ENCODE data around the gene METAP1. TPM values are rescaled to one million over a fixed set of nuclear protein-coding genes. Genes with fewer than 3 reads are reported as not detected.

The METAP1 gene
- total RNA-seq, 3 donors from 2014 or later = 53.7 to 70.1 (median 55.0) TPM

DNA sequence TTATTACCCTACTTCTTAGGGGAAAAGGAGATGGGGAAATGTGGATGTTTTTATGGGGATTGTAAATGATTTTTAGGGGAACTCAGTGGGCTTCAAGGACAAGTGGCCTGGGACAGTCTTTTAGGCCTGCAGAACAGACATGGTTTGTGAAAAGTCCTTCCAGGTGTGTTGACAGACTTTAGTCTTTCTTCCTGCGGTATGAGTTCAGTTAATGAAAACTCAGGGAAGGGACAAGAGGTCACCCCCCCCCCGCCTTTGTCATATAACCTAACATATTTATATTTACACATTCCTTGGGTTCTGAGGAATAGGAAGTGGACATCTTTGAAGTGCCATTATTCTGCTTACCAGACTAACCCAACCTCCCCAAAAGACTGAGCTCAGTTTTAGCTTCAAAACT lies 31.8 kb downstream of the METAP1 start:
- Histone ChIP-seq H3K9me3 (no peaks in the 10 kb centered on the region), H3K4me3 (no peak overlapping the region), H3K4me1 (ENCODE audit: low read depth) (peaks cover 40% of the 10 kb centered on the region), H3K36me3 (ENCODE audit: low read depth) (no peaks in the 10 kb centered on the region)
- TF ChIP-seq, protein P1, sequence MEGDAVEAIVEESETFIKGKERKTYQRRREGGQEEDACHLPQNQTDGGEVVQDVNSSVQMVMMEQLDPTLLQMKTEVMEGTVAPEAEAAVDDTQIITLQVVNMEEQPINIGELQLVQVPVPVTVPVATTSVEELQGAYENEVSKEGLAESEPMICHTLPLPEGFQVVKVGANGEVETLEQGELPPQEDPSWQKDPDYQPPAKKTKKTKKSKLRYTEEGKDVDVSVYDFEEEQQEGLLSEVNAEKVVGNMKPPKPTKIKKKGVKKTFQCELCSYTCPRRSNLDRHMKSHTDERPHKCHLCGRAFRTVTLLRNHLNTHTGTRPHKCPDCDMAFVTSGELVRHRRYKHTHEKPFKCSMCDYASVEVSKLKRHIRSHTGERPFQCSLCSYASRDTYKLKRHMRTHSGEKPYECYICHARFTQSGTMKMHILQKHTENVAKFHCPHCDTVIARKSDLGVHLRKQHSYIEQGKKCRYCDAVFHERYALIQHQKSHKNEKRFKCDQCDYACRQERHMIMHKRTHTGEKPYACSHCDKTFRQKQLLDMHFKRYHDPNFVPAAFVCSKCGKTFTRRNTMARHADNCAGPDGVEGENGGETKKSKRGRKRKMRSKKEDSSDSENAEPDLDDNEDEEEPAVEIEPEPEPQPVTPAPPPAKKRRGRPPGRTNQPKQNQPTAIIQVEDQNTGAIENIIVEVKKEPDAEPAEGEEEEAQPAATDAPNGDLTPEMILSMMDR (IDR thresholded peaks at IDR 0.05) = no peak
- intact Hi-C loops (cut with DNase I, micrococcal nuclease) = no loop called here
- ATAC-seq (no peak), DNase-seq (no peak)

- H3K4me1 ChIP-seq (ENCODE audit: low read depth) = peaks cover 36% of the 10 kb centered on the region
- DNase-seq (no peak), ATAC-seq (peak; percentile 64)
- no peaks in the 10 kb centered on the region for H3K36me3 ChIP-seq (ENCODE audit: low read depth)
- TF ChIP-seq, protein P1 (IDR thresholded peaks at IDR 0.05) = no peak
- no peak overlapping the region for H3K4me3 ChIP-seq
- intact Hi-C loops (cut with DNase I, micrococcal nuclease) = no loop called here
- no peaks in the 10 kb centered on the region for H3K9me3 ChIP-seq
Observed at GRCh38 chr4:99028187-99028586, 32.7 kb downstream of the METAP1 start.

DNA sequence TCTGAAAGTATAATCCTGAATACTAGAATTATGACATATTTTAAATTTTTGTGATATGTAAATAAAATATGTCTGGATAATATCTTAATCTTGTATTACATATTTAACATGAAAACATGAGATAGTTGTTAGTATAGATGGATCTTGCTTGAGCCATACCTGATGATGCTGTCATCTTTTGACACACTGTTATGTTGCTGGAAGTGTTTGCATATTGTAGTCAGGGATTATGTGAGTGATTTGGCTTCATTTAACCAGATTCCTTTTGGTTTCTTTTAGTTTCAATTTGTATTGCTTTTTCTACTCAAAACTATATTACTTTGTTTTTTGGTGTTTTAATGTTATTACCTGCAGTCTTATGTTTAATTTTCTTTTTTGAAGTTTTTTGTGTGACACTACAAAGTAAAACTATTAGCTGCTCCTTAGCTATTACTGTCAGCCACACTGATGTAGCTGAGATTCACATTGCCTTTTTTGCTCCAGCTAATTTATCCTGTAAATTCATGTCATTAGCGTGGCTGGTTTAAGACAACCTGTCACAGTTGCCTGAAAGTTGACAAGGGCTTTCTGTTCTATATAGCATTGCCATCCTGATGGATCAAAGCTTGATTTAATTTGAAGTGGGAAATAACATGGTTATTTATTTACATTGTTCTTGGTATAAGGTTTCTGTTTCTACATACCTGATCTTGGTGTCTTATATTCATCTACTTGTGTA lies 33.7 kb downstream of the METAP1 start:
- Histone ChIP-seq H3K4me1 (ENCODE audit: low read depth) (peaks cover 26% of the 10 kb centered on the region), H3K9me3 (no peaks in the 10 kb centered on the region), H3K4me3 (no peak overlapping the region), H3K36me3 (ENCODE audit: low read depth) (no peaks in the 10 kb centered on the region)
- TF ChIP-seq, protein P1 (IDR thresholded peaks at IDR 0.05) = no peak
- no peak for ATAC-seq
- intact Hi-C loops (cut with DNase I, micrococcal nuclease) = no loop called here
- DNase-seq = no peak

DNA sequence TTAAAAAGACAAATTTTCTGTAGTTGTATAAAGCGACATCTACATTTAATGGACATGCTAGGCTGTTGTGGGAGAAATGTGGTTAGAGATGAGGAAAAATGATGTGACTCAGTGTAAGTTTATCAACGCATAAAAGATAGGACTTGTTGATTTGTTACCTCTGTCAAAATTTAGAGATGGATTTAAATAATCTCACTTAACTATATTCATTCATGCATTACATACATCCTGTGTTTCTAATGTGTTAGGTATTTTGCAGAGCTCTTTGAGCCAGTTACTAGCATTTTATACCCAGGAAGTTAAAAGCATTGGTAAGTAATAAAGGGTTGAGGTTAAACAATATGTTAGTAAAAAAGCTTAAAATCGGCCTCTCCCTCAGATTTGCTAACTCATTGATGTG lies 34.3 kb downstream of the METAP1 start:
- no peak for ATAC-seq

GRCh38 chr4:99033956-99034355 lies 38.4 kb downstream of the METAP1 start:
- TF ChIP-seq, protein P1 (IDR thresholded peaks at IDR 0.05) = no peak
- Histone ChIP-seq H3K36me3 (ENCODE audit: low read depth) (no peaks in the 10 kb centered on the region), H3K4me1 (ENCODE audit: low read depth) (no peaks in the 10 kb centered on the region), H3K4me3 (no peak overlapping the region), H3K9me3 (peaks cover 12% of the 10 kb centered on the region)
- intact Hi-C loops (cut with DNase I, micrococcal nuclease) = no loop called here
- ATAC-seq (no peak), DNase-seq (no peak)

More for the DNA sequence above, 34.3 kb downstream of the METAP1 start:
- peaks cover 21% of the 10 kb centered on the region for H3K4me1 ChIP-seq (ENCODE audit: low read depth)
- DNase-seq = no peak
- TF ChIP-seq, protein P1 (IDR thresholded peaks at IDR 0.05) = no peak
- no peaks in the 10 kb centered on the region for H3K9me3 ChIP-seq
- no peaks in the 10 kb centered on the region for H3K36me3 ChIP-seq (ENCODE audit: low read depth)
- H3K4me3 ChIP-seq = no peak overlapping the region
- intact Hi-C loops (cut with DNase I, micrococcal nuclease) = no loop called here

All from mucosa of descending colon (tissue), 3 donors.